WI38 (cell line): ENCODE measurements around the gene HERPUD1.

Source experiments
- H3K4me3 ChIP-seq: 2 replicates; pipeline ENCODE4 v1.5.1; 2011; ENCODE audit warnings: low read depth, mild to moderate bottlenecking, control low read depth, low read length
- TF ChIP-seq, protein P1 (sequence below): IDR thresholded peaks from 2 replicates; pipeline ENCODE4 v1.5.1; 2012; ENCODE audit warnings: low read depth, mild to moderate bottlenecking, control low read depth, low read length

The HERPUD1 gene

GRCh38 chr16:56936491-56936890 lies 4.5 kb downstream of the HERPUD1 start:
- no peak overlapping the region for H3K4me3 ChIP-seq

GRCh38 chr16:56936950-56937349 lies 5.0 kb downstream of the HERPUD1 start:
- TF ChIP-seq, protein P1, sequence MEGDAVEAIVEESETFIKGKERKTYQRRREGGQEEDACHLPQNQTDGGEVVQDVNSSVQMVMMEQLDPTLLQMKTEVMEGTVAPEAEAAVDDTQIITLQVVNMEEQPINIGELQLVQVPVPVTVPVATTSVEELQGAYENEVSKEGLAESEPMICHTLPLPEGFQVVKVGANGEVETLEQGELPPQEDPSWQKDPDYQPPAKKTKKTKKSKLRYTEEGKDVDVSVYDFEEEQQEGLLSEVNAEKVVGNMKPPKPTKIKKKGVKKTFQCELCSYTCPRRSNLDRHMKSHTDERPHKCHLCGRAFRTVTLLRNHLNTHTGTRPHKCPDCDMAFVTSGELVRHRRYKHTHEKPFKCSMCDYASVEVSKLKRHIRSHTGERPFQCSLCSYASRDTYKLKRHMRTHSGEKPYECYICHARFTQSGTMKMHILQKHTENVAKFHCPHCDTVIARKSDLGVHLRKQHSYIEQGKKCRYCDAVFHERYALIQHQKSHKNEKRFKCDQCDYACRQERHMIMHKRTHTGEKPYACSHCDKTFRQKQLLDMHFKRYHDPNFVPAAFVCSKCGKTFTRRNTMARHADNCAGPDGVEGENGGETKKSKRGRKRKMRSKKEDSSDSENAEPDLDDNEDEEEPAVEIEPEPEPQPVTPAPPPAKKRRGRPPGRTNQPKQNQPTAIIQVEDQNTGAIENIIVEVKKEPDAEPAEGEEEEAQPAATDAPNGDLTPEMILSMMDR: no peak
- no peak overlapping the region for H3K4me3 ChIP-seq

More at GRCh38 chr16:56936491-56936890, 4.5 kb downstream of the HERPUD1 start:
- TF ChIP-seq, protein P1: no peak

GRCh38 chr16:56938664-56939513 lies 6.9 kb downstream of the HERPUD1 start:
- TF ChIP-seq, protein P1: no peak
- no peak overlapping the region for H3K4me3 ChIP-seq

DNA sequence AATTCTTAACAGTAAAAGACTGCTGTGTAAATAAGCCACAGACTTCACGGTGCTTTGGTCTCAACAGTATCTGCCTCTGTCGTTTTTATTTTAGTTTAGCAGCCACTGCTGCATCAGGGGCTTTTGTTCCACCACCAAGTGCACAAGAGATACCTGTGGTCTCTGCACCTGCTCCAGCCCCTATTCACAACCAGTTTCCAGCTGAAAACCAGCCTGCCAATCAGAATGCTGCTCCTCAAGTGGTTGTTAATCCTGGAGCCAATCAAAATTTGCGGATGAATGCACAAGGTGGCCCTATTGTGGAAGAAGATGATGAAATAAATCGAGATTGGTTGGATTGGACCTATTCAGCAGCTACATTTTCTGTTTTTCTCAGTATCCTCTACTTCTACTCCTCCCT lies 7.9 kb downstream of the HERPUD1 start:
- TF ChIP-seq, protein P1: no peak
- H3K4me3 ChIP-seq: no peak overlapping the region

DNA sequence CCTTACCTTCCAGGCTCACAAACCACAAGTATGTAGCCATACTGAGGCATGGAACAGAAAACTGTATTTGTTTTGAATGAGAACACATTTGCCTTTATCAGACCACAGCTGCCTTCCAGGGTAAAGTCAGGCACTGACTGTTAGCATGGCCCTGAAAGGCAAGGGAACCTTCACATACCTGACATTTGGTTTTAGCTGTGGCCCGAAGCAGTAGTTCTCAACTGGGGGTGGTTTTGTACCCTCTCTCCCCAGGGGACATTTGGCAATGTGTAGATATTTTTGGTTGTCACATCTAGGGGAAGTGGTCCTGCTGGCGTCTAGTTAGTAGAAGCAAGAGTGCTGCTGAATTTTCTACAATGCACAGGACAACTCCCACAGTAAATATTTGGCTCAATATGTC lies 9.2 kb downstream of the HERPUD1 start:
- TF ChIP-seq, protein P1: no peak
- no peak overlapping the region for H3K4me3 ChIP-seq

GRCh38 chr16:56941856-56942331 lies 10.0 kb downstream of the HERPUD1 start:
- TF ChIP-seq, protein P1: no peak
- no peak overlapping the region for H3K4me3 ChIP-seq

DNA sequence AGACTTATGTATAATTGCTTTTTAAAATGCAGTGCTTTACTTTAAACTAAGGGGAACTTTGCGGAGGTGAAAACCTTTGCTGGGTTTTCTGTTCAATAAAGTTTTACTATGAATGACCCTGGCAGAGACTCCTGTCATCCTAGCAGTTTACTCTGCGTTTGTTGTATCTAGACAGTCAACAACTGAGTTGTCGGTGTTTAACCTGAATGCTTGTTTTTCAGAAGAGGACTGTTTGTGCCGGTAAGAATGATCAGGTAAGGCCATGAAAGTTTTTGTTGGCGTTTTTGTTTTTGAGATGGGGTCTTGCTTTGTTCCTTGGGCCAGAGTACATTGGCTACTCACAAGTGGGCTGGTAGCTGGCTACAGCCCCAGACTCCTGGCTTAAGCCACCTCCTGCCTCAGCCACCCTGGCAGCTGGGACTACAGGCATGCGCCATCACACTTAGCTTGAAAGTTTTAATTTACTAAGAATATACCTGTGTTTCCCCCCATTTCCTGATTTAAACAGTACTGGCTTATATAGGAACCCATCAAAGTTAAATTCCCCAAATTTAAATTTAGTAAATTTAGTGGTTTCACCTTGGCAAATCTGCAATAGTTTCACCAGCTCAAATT lies 11.9 kb downstream of the HERPUD1 start:
- no peak overlapping the region for H3K4me3 ChIP-seq
- TF ChIP-seq, protein P1: no peak
